CD4-positive, alpha-beta T cell (primary cell): ENCODE results near the gene DTX3L. TPM values are rescaled to one million over a fixed set of nuclear protein-coding genes. Genes with fewer than 3 reads are reported as not detected.

Source experiments
- ATAC-seq: fragments of 200-7000 bp; cut with Tn5 transposase; one replicate; pipeline ENCODE4 v1.10.0; 2022; ENCODE audit warnings: mild to moderate bottlenecking; ENCODE audit not compliant: poor library complexity
- CTCF ChIA-PET: fragments of 350-600 bp; sonication (Branson Sonifier 250); formaldehyde crosslinking; loops from one replicate; lab custom pipeline; 2021; ENCODE audit warnings: antibody characterized with exemption, inconsistent platforms; lab: Charles Lee
- POLR2A ChIA-PET: fragments of 350-600 bp; sonication (Branson Sonifier 250); formaldehyde crosslinking; loops from one replicate; lab custom pipeline; 2021; ENCODE audit warnings: antibody characterized with exemption, inconsistent platforms; lab: Charles Lee
- DNase-seq, 14 experiments: peaks; one replicate each; pipeline ENCODE4 v3.0.0-alpha.2; 2013 to 2020; ENCODE audit warnings: mixed read lengths in 2 of 14
- H3K27ac ChIP-seq, 2 donors: one replicate each; pipeline versions ENCODE4 v1.5.1 to v1.7.0; 2013; ENCODE audit warnings: low read length in 2 of 2, low read depth in 1 of 2, mild to moderate bottlenecking in 1 of 2
- H3K27me3 ChIP-seq, 2 experiments: 1 replicate in 1 of 2; 2 replicates in 1 of 2; pipeline versions ENCODE4 v1.6.1 to v1.7.0; 2013; ENCODE audit warnings: low read length in 2 of 2, control low read depth in 1 of 2, mild to moderate bottlenecking in 1 of 2, moderate library complexity in 1 of 2; ENCODE audit not compliant: insufficient read depth in 2 of 2, control insufficient read depth in 1 of 2
- H3K36me3 ChIP-seq: one replicate; pipeline ENCODE4 v1.6.1; 2013; ENCODE audit warnings: low read length, control low read depth; ENCODE audit not compliant: insufficient read depth
- H3K4me1 ChIP-seq: one replicate; pipeline ENCODE4 v1.6.1; 2013; ENCODE audit warnings: low read length, control low read depth; ENCODE audit not compliant: insufficient read depth
- H3K4me3 ChIP-seq: one replicate; pipeline ENCODE4 v1.5.1; 2013; ENCODE audit warnings: mild to moderate bottlenecking, low read length, moderate library complexity
- H3K9me3 ChIP-seq, 2 experiments: 1 replicate in 1 of 2; 2 replicates in 1 of 2; pipeline versions ENCODE4 v1.6.1 to v1.7.0; 2013; ENCODE audit warnings: low read length in 2 of 2, mild to moderate bottlenecking in 2 of 2, control low read depth in 1 of 2, moderate library complexity in 1 of 2; ENCODE audit not compliant: control insufficient read depth in 1 of 2, insufficient read depth in 1 of 2
- H3K27ac Mint-ChIP-seq: one replicate; pipeline ENCODE4 v1.8.0; 2020; ENCODE audit warnings: mixed read lengths
- H3K27me3 Mint-ChIP-seq: one replicate; pipeline ENCODE4 v1.8.0; 2021; ENCODE audit warnings: mixed read lengths
- H3K36me3 Mint-ChIP-seq: one replicate; pipeline ENCODE4 v1.8.0; 2021; ENCODE audit warnings: low read depth, mixed read lengths
- H3K4me1 Mint-ChIP-seq: one replicate; pipeline ENCODE4 v1.8.0; 2021; ENCODE audit warnings: low read depth, mixed read lengths
- H3K4me3 Mint-ChIP-seq: one replicate; pipeline ENCODE4 v1.8.0; 2020; ENCODE audit warnings: mild to moderate bottlenecking, mixed read lengths
- H3K9me3 Mint-ChIP-seq: one replicate; pipeline ENCODE4 v1.8.0; 2020; ENCODE audit warnings: mixed read lengths
- intact Hi-C, 2 experiments: fragments of 100-400 bp; cut with DNase I in 1 of 2; cut with micrococcal nuclease in 1 of 2; formaldehyde crosslinking; loops; one replicate each; pipeline versions ENCODE4 v1.15.1 to v1.9.0; 2023 to 2025; cut with DNase I, micrococcal nuclease
- total RNA-seq, 174 experiments: library from RNA in 2 of 174; stranded (reverse) in 2 of 174; gene quantifications; one replicate each; pipeline ENCODE4 v1.2.3 and lab custom pipeline; 2021 to 2026
- TF ChIP-seq, protein P1 (sequence below): fragments of 200-600 bp; IDR thresholded peaks from one replicate; pipeline ENCODE4 v1.8.0; 2022; ENCODE audit warnings: antibody characterized with exemption, mild to moderate bottlenecking

Gene DTX3L
- total RNA-seq, 2 experiments from 2014 or later = 15.4 to 18.6 TPM

DNA sequence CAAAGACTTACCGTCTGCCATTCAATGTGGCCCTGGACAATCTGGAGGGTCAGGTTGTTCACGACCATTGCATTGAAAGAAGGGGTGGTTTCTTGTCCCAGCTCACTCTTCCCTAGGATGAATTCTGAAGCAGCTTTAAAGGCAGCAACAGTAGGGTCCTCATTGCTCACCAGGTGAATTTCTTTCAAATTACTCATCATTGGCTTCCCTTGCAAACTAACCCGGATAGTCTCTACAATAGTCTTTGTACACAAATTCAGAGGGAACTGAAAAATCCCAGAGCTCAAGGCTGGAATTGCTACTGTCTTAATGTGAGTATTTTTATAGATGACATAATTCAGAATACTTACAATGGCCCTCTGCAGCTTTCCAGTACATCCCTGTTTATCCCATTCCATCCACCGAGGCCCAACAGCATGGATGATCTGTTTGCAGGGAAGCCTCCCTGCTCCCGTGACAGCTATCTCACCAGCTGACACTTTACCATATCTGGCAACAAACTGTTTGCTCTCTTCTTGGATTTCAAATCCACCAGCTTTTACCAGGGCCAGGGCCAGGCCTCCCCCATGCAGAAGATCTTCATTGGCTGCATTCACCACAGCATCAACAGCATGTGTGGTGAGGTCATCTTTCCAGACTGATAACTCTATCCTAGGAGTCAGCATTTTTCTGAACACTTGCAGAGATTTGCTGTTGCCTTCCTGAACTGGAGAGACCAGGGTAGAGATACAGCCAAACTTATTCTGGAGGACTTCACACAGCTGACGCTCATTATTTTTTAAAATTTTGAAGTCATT lies 8.7 kb upstream of the DTX3L start:
- Histone ChIP-seq H3K36me3 (peaks cover 87% of the 10 kb centered on the region), H3K4me3 (no peak overlapping the region), H3K27me3 (no peaks in the 10 kb centered on the region), H3K27ac (no peak overlapping the region), H3K4me1 (peaks cover 5% of the 10 kb centered on the region), H3K9me3 (no peaks in the 10 kb centered on the region)
- ATAC-seq (no peak), DNase-seq (no peak)
- intact Hi-C loops = no loop called here
- Mint-ChIP-seq H3K27ac (no peak overlapping the region), H3K4me3 (no peak overlapping the region), H3K36me3 (peaks cover 94% of the 10 kb centered on the region), H3K27me3 (no peaks in the 10 kb centered on the region), H3K9me3 (no peaks in the 10 kb centered on the region), H3K4me1 (peaks cover 23% of the 10 kb centered on the region)
- ChIA-PET CTCF (no interaction called here), POLR2A (interaction anchor here (0.7 to 1.6 kb wide), 4 partner anchors 9 to 124 kb away, joined by 3 to 5 read pairs (median 3); partner anchors contain the start of genes DTX3L and PARP9)
- TF ChIP-seq, protein P1, sequence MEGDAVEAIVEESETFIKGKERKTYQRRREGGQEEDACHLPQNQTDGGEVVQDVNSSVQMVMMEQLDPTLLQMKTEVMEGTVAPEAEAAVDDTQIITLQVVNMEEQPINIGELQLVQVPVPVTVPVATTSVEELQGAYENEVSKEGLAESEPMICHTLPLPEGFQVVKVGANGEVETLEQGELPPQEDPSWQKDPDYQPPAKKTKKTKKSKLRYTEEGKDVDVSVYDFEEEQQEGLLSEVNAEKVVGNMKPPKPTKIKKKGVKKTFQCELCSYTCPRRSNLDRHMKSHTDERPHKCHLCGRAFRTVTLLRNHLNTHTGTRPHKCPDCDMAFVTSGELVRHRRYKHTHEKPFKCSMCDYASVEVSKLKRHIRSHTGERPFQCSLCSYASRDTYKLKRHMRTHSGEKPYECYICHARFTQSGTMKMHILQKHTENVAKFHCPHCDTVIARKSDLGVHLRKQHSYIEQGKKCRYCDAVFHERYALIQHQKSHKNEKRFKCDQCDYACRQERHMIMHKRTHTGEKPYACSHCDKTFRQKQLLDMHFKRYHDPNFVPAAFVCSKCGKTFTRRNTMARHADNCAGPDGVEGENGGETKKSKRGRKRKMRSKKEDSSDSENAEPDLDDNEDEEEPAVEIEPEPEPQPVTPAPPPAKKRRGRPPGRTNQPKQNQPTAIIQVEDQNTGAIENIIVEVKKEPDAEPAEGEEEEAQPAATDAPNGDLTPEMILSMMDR = no peak

DNA sequence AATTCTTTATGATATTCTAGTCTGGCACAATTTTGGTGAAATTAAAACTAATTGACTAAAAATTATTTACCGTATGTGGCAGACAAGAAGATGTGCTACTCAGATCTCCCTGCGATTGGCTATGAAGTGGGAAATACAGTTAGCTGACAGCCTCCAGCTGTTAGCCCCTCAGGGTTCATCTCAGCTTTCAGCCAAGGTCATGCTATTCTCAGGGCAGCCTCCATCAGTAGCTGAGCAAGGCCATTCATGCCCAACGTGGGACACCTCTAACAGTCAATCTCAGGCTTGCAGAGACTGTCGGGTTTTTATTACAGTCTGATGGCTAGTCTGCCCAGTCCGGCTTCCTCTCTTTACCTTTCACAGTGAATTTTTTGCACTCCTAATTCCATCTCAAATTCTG lies 6.8 kb upstream of the DTX3L start:
- H3K9me3 Mint-ChIP-seq = no peaks in the 10 kb centered on the region
- H3K27me3 ChIP-seq = no peaks in the 10 kb centered on the region
- POLR2A ChIA-PET = interaction anchor here (1.1 kb wide), 1 partner anchor 111 kb away, joined by 3 read pairs; no protein-coding TSS in a partner anchor
- no peaks in the 10 kb centered on the region for H3K9me3 ChIP-seq
- H3K4me3 Mint-ChIP-seq = no peak overlapping the region
- no peak overlapping the region for H3K4me3 ChIP-seq
- intact Hi-C loops = no loop called here
- no peak overlapping the region for H3K27ac ChIP-seq
- H3K36me3 ChIP-seq = peaks cover 69% of the 10 kb centered on the region
- DNase-seq (no peak), ATAC-seq (no peak)
- H3K27ac Mint-ChIP-seq = no peak overlapping the region
- TF ChIP-seq, protein P1 = no peak
- H3K36me3 Mint-ChIP-seq = peaks cover 80% of the 10 kb centered on the region
- H3K4me1 Mint-ChIP-seq = peaks cover 40% of the 10 kb centered on the region
- CTCF ChIA-PET = interaction anchor here (1.6 kb wide), 1 partner anchor 122 kb away, joined by 7 read pairs; no protein-coding TSS in a partner anchor
- no peaks in the 10 kb centered on the region for H3K27me3 Mint-ChIP-seq
- peaks cover 19% of the 10 kb centered on the region for H3K4me1 ChIP-seq

DNA sequence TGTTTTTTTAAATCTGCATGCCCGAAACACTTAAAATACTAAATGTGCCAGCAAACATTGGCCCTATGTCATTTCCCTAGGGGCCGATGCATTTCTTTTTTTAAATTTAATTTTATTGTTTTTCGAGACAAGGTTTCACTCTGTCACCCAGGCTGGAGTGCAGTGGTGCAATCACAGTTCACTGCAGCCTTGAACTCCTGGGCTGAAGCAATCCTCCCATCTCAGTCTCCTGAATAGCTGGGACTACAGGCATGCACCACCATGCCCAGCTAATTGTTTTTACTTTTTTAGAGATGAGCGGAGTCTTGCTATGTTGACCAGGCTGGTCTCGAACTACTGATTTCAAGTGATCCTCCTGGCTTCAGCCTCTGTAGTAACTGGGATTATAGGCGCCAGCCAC lies 5.5 kb upstream of the DTX3L start:
- intact Hi-C loops = no loop called here
- ChIA-PET POLR2A (interaction anchor here (8.6 kb wide), 1 partner anchor 120 kb away, joined by 94 read pairs; the partner anchor contains the start of gene PARP14), CTCF (interaction anchor here (7.0 kb wide), 1 partner anchor 121 kb away, joined by 45 read pairs; no protein-coding TSS in a partner anchor)
- DNase-seq (no peak), ATAC-seq (no peak)
- peaks cover 29% of the 10 kb centered on the region for H3K4me1 ChIP-seq
- TF ChIP-seq, protein P1 = no peak
- no peak overlapping the region for H3K4me3 Mint-ChIP-seq
- H3K9me3 ChIP-seq = no peaks in the 10 kb centered on the region
- no peak overlapping the region for H3K27ac ChIP-seq
- H3K27ac Mint-ChIP-seq = no peak overlapping the region
- H3K36me3 ChIP-seq = peaks cover 58% of the 10 kb centered on the region
- no peaks in the 10 kb centered on the region for H3K27me3 Mint-ChIP-seq
- H3K4me1 Mint-ChIP-seq = peaks cover 51% of the 10 kb centered on the region
- H3K9me3 Mint-ChIP-seq = no peaks in the 10 kb centered on the region
- peaks cover 77% of the 10 kb centered on the region for H3K36me3 Mint-ChIP-seq
- H3K27me3 ChIP-seq = no peaks in the 10 kb centered on the region
- H3K4me3 ChIP-seq = no peak overlapping the region
